NCI-H2107 treated with DMSO at 0.1 percent for 48 hours (cell line): ENCODE data around the gene TELO2.
"Not testable (repeated sequence)": the region's sequence is repeated elsewhere in the genome, so short reads cannot be mapped to it uniquely, and the experiment has no call there.

Experiments
- DNase-seq: peaks from one replicate; lab custom pipeline; 2025; ENCODE audit not compliant: unreplicated experiment; lab: John Stamatoyannopoulos, UW

The TELO2 gene

DNA sequence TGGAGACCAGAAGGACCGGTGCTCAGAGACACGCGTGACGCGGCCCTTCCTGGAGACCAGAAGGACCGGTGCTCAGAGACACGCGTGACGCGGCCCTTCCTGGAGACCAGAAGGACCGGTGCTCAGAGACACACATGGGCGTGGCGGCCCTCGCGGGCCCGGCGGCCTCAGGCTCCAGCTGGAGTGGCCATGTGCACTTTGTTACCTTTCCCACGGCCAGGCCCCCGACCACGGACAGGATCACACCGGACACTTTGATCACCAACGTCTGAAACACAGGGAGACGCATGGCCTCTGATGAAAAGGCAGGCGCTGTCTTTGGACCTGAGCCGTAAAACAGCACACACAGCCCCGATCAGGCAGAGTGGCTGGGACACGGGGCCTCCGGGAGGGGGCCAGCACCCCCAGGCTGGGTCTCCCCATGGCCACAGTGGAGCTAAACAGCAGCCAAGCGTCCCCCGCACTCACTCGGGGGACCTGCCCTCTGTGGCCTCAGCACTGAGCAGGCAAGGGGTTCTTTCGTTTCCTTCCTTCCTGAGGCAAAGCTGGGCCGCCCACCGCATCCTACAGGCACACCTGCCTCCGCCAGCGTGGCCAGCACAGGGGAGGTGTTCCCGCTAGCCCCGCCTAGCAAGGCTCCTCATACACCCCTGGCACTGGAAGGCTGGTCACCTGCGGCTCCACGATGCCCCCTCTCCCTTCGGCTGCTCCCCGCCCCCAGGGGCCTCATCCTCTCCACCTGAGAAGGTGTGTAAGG, 35.5 kb upstream of the TELO2 start:
- no peak for DNase-seq

DNA sequence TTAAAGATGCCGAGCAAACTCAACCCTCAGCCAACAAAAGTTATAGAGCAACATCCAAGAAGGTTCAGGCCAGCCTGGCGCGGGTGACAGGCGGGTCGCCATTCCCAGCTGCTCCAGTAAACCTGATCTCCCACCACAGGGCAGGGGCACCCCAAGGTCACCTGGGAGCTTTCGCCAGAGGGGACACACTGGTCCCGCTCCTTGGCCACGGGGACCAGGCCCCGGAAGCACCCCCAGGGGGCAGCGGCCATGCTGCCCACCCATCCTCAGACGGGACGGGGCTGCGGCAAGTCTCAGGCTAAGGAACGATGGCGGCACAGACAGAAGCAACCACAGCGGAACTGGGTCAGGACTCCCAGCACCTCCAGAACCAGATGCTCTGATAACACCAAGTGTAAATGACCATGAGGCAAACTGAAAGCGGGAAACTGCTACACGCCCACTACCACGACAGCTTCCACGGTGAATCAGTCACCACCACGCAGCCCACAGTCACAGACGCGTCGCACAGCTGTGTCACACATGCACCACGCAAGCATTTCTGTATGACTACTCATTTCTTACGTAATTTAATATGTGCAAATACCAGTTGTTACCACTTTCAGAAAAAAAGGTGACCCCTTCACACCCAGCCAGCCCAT, 34.7 kb upstream of the TELO2 start:
- no peak for DNase-seq

DNA sequence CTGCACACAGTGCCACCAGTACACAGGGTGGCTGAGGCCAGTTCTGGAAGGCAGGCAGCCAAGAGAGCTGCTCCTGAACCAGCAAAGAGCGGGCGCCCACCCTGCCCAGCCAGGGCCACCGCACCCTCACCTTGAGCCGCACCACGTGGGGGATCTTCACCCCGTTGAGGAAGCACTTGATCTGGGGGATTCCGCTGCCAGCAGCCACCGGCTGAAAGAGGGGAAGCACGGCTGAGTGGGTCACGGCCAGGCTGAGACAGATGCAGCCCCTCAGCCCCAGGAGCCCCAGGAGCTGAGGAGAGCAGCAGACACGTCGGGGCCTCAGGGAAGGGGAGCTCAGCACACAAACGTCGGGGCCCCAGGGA, 34.2 kb upstream of the TELO2 start:
- no peak for DNase-seq

GRCh38 chr16:1459967-1460366, 33.2 kb upstream of the TELO2 start:
- no peak for DNase-seq

DNA sequence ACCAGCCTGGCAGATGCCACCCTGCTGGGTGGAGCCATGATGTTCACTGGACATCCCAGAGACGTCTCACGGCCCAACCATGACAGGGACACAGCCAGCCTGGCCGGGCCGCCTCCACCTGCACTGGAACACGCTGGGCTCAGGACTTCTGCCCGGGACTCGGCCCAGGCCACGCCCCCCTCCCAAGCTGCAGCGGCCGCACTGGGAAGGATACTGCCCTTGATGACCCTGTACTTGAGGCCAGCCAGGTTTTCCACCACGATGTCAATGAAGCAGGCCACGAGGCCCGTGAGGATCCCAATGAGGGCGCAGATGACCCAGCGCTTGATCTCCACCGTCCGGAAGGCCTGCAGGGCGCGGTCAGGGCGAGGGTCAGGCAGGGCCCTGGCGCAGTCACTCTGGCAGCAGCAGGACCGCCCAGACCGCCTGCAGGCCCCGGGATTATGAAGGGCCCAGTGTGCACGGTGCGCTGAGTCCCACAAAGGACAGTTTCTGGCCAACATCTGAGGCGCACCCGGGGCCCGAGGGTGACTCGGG, 32.5 kb upstream of the TELO2 start:
- DNase-seq: no peak

DNA sequence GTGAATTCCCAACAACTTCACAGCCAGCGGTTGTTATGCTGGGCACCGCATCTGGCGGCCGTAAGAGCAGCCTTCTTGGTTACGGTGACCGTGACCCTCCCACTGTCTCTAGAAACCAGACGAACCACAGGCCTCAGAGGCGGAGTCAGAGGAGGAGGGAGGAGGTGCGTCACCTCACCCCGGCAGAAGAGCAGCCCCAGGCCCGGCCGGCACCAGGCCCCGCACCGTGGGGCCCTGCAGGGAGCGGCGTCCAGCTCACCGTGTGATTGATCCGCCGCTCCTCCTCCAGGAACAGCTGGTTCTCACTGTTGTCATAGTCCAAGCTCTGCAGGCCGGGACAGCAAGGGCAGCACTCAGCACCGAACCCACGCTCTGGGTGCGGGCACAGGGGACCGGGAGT, 32.0 kb upstream of the TELO2 start:
- no peak for DNase-seq

GRCh38 chr16:1464196-1464893, 28.8 kb upstream of the TELO2 start:
- no peak for DNase-seq

- no peak for DNase-seq
These were observed 28.1 kb upstream of the TELO2 start for GRCh38 chr16:1464894-1465566.

DNA sequence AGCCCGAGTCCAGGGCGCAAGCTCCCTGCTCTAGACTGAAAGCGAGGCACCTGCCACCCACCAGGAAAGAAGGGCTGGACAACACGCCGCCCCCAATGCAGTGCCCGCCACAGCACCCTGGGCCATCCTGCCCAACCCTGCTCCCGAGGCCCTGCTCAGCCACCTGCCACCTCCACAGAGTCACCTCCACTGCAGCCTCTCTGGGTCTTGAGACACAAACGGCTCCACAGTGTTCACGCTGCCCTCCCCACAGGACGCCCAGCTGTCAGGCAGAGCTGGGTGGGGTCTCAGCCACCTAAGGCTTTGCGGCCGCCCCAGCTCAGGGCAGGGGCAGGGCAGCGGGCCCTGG, 27.6 kb upstream of the TELO2 start:
- no peak for DNase-seq

- no peak for DNase-seq
These were observed 27.1 kb upstream of the TELO2 start for GRCh38 chr16:1466054-1466453.

- DNase-seq: no peak
These were observed 26.1 kb upstream of the TELO2 start for GRCh38 chr16:1466968-1467521.

DNA sequence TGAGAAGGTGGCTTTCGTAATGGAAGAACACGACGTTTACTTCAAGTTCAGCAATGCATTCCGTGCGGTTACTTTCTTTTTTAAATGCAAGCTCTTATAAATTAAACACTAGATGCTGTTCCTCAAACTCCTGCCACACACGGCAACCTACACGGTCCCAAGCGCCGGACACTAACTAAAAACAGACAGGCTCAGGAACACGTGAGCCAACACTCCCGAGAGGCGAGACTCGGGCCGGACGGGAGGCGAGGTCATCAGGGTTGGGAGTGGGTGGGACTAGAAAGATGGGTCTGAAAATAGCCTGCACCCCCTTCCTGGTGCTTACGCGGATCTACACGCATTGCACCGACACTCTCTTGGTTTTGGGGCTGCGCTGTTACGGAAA, 24.7 kb upstream of the TELO2 start:
- DNase-seq: no peak

- DNase-seq: not testable (repeated sequence)
These were observed 24.0 kb upstream of the TELO2 start for GRCh38 chr16:1469141-1469540.

DNA sequence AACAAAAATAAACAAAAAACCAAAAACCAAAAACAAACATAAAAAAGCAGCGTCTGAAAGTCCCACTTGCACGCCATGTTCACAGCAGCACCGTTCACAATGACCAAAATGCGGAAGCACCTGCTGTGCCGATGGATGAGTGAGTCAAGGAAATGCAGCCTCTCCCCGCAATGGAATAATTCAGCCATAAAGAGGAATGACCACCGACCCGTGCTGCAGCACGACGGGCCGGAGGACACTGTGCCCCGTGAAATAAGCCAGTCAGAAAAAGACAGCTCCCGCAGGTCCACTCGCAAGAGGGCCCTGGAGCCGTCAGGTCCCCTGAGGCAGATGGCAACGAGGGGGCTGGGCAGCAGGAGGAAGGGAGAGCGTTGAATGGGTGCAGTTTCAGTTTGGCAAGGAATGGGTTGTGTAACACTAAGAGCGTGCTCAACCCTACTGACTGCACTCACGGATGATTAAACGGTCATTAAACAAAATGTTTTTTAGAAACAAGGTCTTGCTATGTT, 23.4 kb upstream of the TELO2 start:
- DNase-seq: no peak

DNA sequence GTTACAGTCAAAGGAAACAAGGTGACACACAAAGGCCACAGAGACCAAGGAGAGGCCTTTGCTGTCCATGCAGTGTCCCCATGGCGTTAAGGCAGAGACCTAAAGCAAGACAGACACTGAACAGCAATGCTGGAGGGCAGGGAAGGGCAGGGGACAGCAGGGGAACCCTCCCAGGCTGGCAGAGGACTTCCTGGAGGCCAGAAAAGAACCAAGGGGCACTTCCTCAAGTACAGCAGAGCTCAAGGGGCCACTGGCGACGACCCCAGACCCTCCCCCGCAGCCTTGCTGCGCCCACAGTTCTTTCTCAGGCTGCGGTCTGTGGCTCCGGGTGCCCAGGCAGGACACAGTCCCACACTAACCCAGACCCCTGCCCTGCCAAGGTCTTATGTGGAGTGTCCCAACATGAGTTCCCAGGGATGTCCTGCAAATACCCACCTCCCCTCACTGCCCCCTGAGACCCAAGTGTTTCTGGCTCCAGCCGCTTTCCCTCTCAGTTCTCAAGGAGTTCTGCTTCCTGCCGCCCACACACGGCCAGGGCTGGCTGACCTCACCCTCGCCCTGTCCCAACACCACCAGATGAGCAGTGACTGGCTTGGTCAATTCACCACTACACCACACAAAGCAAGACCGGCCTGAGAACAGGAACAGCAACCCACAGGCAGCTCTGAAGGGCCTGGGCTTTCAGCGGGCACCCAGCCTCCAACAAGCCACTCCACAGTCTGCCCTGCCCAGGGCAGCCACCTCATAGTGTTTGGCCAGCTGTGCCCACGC, 22.5 kb upstream of the TELO2 start:
- DNase-seq: no peak

DNA sequence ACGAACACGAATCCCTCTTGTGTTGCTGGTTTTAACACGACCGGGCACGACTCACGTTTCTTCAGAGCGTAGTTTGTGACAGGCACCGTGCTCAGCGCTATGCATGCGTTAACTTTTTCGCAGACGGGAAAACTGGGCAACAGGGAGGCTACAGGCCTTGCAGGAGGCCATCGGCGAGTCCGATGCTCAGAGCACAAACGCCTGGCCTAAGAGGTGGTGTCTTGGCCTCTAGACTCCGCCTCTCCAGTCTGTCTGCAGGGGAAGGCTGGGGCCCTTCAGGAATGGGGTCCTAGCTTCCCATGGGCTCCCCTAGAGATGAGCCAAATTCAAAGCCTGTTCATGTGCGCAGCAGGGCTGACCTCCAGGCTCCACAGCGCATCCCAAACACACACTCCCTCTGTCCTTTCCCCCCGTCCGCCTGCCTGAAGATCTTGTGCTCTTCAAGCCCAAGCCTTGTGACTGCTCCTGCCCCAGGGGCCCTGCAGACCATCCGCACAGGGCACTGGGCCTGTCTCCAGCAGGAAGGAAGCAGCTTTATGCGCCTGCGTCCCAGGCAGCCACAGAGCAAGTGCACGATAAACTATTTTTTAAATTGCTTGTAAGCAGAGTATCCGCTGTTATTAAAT, 21.5 kb upstream of the TELO2 start:
- DNase-seq: no peak

- DNase-seq: no peak
These were observed 20.2 kb upstream of the TELO2 start for GRCh38 chr16:1472974-1473373.

- no peak for DNase-seq
These were observed 18.9 kb upstream of the TELO2 start for GRCh38 chr16:1474082-1474795.
